ENCODE data around the gene ZNF823. TPM values are rescaled to one million over a fixed set of nuclear protein-coding genes. Genes with fewer than 3 reads are reported as not detected.
"Not testable (repeated sequence)": the region's sequence is repeated elsewhere in the genome, so short reads cannot be mapped to it uniquely, and the experiment has no call there.

Gene ZNF823
- total RNA-seq, 2 donors from 2014 or later = 10.7 to 13.1 TPM

DNA sequence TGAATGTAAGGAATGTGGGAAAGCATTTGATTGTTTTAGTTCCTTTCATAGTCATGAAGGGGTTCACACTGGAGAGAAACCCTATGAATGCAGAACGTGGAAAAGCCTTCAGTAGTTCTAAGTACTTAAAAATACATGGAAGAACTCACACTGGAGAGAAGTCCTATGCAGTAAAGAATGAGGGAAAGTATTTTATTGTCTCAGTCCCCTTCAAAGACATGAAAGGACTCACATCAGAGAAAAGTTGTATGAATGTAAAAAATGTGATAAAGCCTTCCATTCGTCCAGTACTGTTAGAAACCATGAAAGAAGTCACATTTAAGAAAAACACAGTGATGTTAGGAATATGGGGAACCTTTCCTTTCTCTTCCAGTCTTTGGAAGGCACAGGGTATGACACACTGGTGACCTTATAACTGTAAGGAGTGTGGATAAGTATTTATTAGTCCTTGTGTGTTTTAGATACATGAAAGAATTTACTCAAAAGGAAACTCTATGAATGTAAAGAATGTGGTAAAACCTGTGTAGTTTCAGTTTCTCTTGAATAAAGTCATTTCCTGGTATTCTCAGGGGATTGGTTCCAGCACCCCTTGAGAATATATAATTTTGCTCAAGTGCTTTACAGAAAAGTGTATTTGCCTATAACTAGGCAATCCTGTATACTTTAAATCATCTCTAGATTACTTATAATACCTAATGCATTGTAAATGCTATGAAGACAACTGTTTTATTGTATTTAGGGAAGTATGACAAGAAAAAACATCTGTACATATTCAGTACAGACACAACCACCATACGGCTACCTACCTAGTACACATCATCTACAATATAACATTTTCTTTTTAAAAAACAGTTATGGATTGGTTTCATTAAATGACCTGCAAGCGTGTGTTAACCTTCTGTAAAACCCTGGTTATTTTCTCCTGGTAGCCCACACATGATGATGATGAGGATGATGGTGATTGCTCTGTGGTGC lies 52.8 kb downstream of the ZNF823 start:
- no peaks in the 10 kb centered on the region for H3K4me1 ChIP-seq
- TF ChIP-seq, protein P1, sequence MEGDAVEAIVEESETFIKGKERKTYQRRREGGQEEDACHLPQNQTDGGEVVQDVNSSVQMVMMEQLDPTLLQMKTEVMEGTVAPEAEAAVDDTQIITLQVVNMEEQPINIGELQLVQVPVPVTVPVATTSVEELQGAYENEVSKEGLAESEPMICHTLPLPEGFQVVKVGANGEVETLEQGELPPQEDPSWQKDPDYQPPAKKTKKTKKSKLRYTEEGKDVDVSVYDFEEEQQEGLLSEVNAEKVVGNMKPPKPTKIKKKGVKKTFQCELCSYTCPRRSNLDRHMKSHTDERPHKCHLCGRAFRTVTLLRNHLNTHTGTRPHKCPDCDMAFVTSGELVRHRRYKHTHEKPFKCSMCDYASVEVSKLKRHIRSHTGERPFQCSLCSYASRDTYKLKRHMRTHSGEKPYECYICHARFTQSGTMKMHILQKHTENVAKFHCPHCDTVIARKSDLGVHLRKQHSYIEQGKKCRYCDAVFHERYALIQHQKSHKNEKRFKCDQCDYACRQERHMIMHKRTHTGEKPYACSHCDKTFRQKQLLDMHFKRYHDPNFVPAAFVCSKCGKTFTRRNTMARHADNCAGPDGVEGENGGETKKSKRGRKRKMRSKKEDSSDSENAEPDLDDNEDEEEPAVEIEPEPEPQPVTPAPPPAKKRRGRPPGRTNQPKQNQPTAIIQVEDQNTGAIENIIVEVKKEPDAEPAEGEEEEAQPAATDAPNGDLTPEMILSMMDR (IDR thresholded peaks at IDR 0.05) = no peak
- no peaks in the 10 kb centered on the region for H3K27me3 ChIP-seq
- DNase-seq = no peak
- H3K4me3 ChIP-seq = no peak overlapping the region
- no peak overlapping the region for H3K9ac ChIP-seq (ENCODE audit: low read depth in 2 of 2, low read length in 2 of 2)
- H3K36me3 ChIP-seq = no peaks in the 10 kb centered on the region
- no peaks in the 10 kb centered on the region for H3K9me3 ChIP-seq
- intact Hi-C loops (cut with DNase I) = no loop called here
- no peak overlapping the region for H3K27ac ChIP-seq

DNA sequence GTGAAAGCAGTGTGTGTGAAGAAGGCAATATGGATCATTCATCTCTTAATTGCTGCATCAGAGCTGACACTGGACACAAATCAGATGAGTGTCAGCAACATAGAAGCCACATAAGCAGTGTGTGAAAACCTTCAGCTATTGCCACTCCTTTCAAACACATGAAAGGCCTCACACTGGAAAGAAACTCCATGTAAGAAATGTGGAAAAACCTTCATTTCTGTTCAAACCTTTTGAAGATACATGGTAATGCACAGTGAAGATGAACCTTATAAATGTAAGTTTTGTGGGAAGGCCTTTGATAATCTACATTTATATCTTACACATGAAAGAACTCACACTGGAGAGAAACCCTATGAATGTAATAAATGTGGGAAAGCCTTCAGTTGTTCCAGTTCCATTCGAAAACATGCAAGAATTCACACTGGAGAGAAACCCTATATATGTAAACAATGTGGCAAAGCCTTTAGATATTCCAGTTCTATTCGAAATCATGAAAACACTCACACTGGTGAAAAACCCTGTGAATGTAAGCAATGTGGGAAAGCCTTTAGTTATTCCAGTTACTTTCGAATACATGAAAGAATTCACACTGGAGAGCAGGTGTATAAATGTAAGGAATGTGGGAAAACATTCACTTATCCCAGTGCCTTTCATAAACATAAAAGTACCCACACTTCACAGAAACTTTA lies 53.6 kb downstream of the ZNF823 start:
- no peaks in the 10 kb centered on the region for H3K9me3 ChIP-seq
- intact Hi-C loops (cut with DNase I) = no loop called here
- TF ChIP-seq, protein P1 (IDR thresholded peaks at IDR 0.05) = no peak

DNA sequence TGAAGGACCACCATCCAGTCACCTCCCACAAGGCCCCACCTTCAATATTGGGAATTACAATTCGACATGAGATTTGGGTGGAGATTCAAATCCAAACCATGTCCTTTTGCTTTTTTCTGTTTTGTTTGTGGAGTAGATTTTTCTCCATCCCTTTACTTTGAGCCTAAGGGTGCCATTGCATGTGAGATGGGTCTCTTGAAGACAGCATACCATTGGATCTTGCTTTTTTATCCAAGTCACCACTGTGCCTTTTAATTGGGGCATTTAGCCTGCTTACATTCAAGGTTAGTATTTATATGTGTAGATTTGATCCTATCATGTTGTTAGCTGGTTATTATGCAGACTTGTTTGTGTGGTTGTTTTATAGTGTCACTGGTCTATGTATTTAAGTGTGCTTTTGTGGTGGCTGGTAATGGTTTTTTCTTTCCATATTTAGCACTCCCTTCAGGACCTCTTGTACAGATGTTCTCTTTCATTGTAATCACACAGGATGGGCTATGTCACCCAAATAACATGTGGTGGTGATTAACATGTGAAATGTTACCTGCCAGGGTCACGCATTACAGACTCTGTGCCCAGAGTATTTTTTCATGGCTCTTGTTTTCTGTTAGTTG lies 58.0 kb downstream of the ZNF823 start:
- no peaks in the 10 kb centered on the region for H3K36me3 ChIP-seq
- H3K9ac ChIP-seq (ENCODE audit: low read depth in 2 of 2, low read length in 2 of 2) = no peak overlapping the region
- intact Hi-C loops (cut with DNase I) = no loop called here
- TF ChIP-seq, protein P1 (IDR thresholded peaks at IDR 0.05) = no peak
- DNase-seq = no peak
- H3K9me3 ChIP-seq = no peaks in the 10 kb centered on the region
- H3K4me3 ChIP-seq = no peak overlapping the region
- no peak overlapping the region for H3K27ac ChIP-seq
- no peaks in the 10 kb centered on the region for H3K27me3 ChIP-seq
- H3K4me1 ChIP-seq = no peaks in the 10 kb centered on the region

More for the DNA sequence above, 53.6 kb downstream of the ZNF823 start:
- Histone ChIP-seq H3K27me3 (no peaks in the 10 kb centered on the region), H3K36me3 (no peaks in the 10 kb centered on the region), H3K27ac (no peak overlapping the region), H3K4me3 (no peak overlapping the region), H3K9ac (ENCODE audit: low read depth in 2 of 2, low read length in 2 of 2) (no peak overlapping the region), H3K4me1 (no peaks in the 10 kb centered on the region)
- DNase-seq = no peak

DNA sequence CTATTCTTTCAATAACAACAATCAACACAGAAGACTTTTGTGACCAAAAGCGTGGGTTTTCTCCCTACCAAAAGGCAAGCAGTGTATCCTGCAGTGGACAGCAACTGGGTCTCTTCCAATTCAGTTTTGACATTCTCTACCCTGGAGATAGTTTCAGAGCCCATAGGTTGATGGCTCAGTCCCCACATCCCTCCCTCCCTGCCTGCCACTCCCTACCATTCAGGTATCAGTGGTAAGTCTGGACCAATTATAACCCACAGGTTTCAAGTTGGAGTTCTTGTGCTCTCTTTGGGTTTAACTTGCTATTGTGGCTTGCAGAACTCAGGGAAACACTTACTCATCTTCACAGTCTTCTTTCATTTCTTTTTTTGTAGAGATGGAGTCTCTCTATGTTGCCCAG lies 60.2 kb downstream of the ZNF823 start:
- Histone ChIP-seq H3K36me3 (no peaks in the 10 kb centered on the region), H3K27me3 (no peaks in the 10 kb centered on the region), H3K9ac (ENCODE audit: low read depth in 2 of 2, low read length in 2 of 2) (no peak overlapping the region), H3K4me1 (no peaks in the 10 kb centered on the region), H3K9me3 (no peaks in the 10 kb centered on the region), H3K4me3 (no peak overlapping the region), H3K27ac (no peak overlapping the region)
- DNase-seq = no peak
- intact Hi-C loops (cut with DNase I) = loop anchor here (10.0 kb wide), 1 partner anchor 106 kb away; no protein-coding TSS in a partner anchor
- TF ChIP-seq, protein P1 (IDR thresholded peaks at IDR 0.05) = no peak

DNA sequence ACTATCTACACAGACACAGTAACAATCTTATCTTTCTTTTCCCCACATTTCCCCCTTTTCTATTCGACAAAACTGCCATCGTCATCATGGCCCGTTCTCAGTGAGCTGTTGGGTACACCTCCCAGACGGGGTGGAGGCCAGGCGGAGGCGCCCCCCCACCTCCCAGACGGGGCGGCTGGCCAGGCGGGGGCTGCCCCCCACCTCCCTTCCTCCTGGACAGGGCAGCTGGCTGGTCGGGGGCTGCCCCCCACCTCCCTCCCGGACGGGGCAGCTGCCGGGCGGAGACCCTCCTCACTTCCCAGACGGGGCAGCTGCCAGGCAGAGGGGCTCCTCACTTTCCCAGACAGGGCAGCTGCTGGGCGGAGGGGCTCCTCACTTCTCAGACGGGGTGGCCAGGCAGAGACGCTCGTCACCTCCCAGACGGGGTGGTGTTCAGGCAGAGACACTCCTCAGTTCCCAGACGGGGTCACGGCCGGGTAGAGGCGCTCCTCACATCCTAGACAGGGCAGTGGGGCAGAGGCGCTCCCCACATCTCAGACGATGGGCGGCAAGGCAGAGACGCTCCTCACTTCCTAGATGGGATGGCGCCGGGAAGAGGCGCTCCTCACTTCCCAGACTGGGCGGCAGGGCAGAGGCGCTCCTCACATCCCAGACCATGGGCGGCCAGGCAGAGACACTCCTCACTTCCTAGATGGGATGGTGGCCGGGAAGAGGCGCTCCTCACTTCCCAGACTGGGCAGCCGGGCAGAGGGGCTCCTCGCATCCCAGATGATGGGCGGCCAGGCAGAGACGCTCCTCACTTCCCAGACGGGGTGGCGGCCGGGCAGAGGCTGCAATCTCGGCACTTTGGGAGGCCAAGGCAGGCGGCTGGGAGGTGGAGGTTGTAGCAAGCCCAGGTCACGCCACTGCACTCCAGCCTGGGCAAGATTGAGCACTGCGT lies 61.8 kb downstream of the ZNF823 start:
- not testable (repeated sequence) for H3K36me3 ChIP-seq; H3K4me1 ChIP-seq; H3K27ac ChIP-seq; H3K4me3 ChIP-seq; H3K9ac ChIP-seq (ENCODE audit: low read depth in 2 of 2, low read length in 2 of 2); H3K27me3 ChIP-seq; DNase-seq; H3K9me3 ChIP-seq
- intact Hi-C loops (cut with DNase I) = loop anchor here (10.0 kb wide), 1 partner anchor 108 kb away; no protein-coding TSS in a partner anchor

Measured in colonic mucosa (tissue), 4 donors.